ENCODE data around the gene SRXN1.

DNA sequence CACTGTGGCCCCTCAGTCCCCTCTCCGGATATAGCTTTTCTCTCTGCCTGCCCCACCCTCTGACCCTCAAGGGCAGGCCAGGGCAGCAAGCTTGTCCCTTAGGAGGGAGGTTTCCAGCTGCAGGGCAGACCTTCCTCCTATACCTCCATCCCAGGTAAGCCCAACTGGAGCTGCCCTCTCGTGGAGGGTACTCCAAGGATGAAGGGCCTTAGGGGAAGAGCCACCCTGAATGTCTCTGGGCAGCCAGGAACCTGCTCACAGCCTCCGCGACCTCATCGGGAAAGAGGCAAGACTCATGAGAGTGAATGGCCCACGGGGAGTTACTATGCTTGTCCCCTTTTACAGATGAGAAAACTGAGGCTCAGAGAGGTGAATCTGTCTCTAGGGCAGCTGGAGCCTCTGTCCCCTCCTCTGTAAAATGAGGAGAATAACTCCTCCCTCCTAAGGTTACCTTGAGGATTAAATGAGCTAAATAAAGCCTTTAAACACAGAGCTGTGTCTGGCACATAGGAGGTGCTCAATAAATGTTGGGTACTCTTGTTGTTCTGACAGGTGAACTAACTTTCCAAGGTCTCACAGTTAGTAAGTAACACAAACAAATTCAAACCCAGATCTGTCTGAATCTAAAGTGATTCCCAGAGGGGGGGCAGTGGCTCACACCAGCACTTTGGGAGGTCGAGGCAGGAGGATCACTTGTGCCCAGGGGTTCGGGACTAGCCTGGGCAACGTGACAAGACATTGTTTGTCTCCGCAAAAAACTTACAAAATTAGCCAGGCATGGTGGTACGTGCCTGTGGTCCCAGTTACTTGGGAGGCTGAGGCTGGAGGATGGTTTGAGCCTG is 12.1 kb downstream of the SRXN1 start:
- TF ChIP-seq BRF1 (IDR thresholded peaks at IDR 0.05; ENCODE audit: borderline replicate concordance, extremely low read depth, insufficient read length), result no peak
- no peak for TF ChIP-seq SMAD1 (IDR thresholded peaks at IDR 0.05; ENCODE audit: low read depth, low read length, partially characterized antibody)
- no peak for TF ChIP-seq GTF2F1 (IDR thresholded peaks at IDR 0.05; ENCODE audit: low read depth, low read length)
- no peak for TF ChIP-seq ZFP91 (CRISPR knock-in tag; IDR thresholded peaks at IDR 0.05)
- no peak for TF ChIP-seq DPF2 (IDR thresholded peaks at IDR 0.05)

Measured in K562 (cell line).